Heart left ventricle (tissue), 16 donors: ENCODE results near the gene MEF2D. TPM values are rescaled to one million over a fixed set of nuclear protein-coding genes. Genes with fewer than 3 reads are reported as not detected.

Source experiments
- ATAC-seq, 4 donors: fragments of 200-7000 bp; cut with Tn5 transposase; one replicate each; pipeline ENCODE4 v1.9.1; 2020 to 2022; ENCODE audit warnings: moderate library complexity in 4 of 4, mild to moderate bottlenecking in 3 of 4, moderate number of reproducible peaks in 1 of 4
- DNase-seq, 5 donors: peaks; one replicate each; pipeline ENCODE4 v3.0.0-alpha.2; 2020
- H3K27ac ChIP-seq, 12 donors: fragments of 200-600 bp; sonication (generic) in 4 of 12; one replicate each; pipeline versions ENCODE4 v1.5.0 to v1.8.0; 2016 to 2022; ENCODE audit warnings: mild to moderate bottlenecking in 2 of 12
- H3K27me3 ChIP-seq, 9 donors: fragments of 200-600 bp; sonication (generic) in 2 of 9; one replicate each; pipeline versions ENCODE4 v1.5.1 to v1.8.0; 2016 to 2022; ENCODE audit warnings: mild to moderate bottlenecking in 3 of 9
- H3K36me3 ChIP-seq, 9 donors: fragments of 200-600 bp; sonication (generic) in 2 of 9; one replicate each; pipeline versions ENCODE4 v1.5.0 to v1.8.0; 2018 to 2022; ENCODE audit warnings: mild to moderate bottlenecking in 2 of 9
- H3K4me1 ChIP-seq, 12 donors: fragments of 200-600 bp; sonication (generic) in 4 of 12; one replicate each; pipeline versions ENCODE4 v1.5.0 to v1.8.0; 2016 to 2022; ENCODE audit warnings: mild to moderate bottlenecking in 3 of 12
- H3K4me3 ChIP-seq, 12 donors: fragments of 200-600 bp; sonication (generic) in 4 of 12; one replicate each; pipeline versions ENCODE4 v1.5.0 to v1.8.0; 2017 to 2022; ENCODE audit warnings: mild to moderate bottlenecking in 9 of 12, moderate library complexity in 4 of 12
- H3K9me3 ChIP-seq, 12 donors: fragments of 200-600 bp; sonication (generic) in 4 of 12; one replicate each; pipeline versions ENCODE4 v1.5.0 to v1.8.0; 2016 to 2022; ENCODE audit warnings: mild to moderate bottlenecking in 1 of 12
- CTCF ChIP-seq, 12 donors: fragments of 200-600 bp; sonication (generic) in 4 of 12; IDR thresholded peaks; one replicate each; pipeline versions ENCODE4 v1.5.0 to v1.8.0; 2018 to 2022; ENCODE audit warnings: antibody characterized with exemption in 12 of 12, mild to moderate bottlenecking in 5 of 12
- POLR2A ChIP-seq, 2 donors: fragments of 450-650 bp; IDR thresholded peaks; one replicate each; pipeline ENCODE4 v1.6.1; 2017; ENCODE audit warnings: antibody characterized with exemption in 2 of 2, mild to moderate bottlenecking in 2 of 2, moderate library complexity in 2 of 2
- WGBS, 4 donors: extraction: QIAGEN DNeasy Blood & Tissue Kit in 2 of 4; methylation state at CpG; one replicate each; pipeline versions ENCODE4 v1.1.5 to v1.1.7; 2013 to 2018; 5-methylcytosine and 5-hydroxymethylcytosine counted together
- intact Hi-C, 10 donors: fragments of 100-400 bp; cut with DNase I; formaldehyde crosslinking; loops; one replicate each; pipeline versions ENCODE4 v1.11.1 to v1.14.2; 2022
- polyA plus RNA-seq, 2 donors: library from polyadenylated mRNA; stranded (reverse); fragments of 200-250 nt; gene quantifications; one replicate each; pipeline ENCODE4 v1.2.3, GENCODE V29; 2013
- total RNA-seq, 9 donors: library from RNA; depleted of rRNA in 2 of 9; stranded (reverse); fragments of >200 nt in 2 of 9; fragmentation: NEBNext Ultra II Directional in 3 of 9; extraction: Animal tissue kit (Norgen Biotek cat#: 25700) in 3 of 9; gene quantifications; one replicate each; pipeline versions ENCODE4 v1.1.0 to v1.2.4, GENCODE V29; 2016 to 2023
- donor health status: ischemic (EF 13 %, LVEDD 7.1; RV severe dilation, severe dysfunction).
- donor health status: healthy with polysubstance abuse.
- donor health status: DM: no; HTN: yes; CAD: no.
- donor health status: DM: no; HTN: no; CAD: no.
- donor health status: ischemic (EF 25% LVEDD 6.9; RV normal size, moderate dysfunction).
- donor health status: ischemic (EF 25% LVEDD 5.7; RV mildly dilated, moderate dysfunction).
- donor health status: healthy.
- donor health status: DM: yes; HTN: yes; CAD: no.
- donor health status: ischemic (EF 35%, LVEDD 5.7; RV mildly dilated, moderate dysfunction).
- donor health status: nonischemic (EF 11% LVEDD 7.7; RV severe dilation, severe dysfunction).
- donor health status: DM: yes; HTN: yes; CAD: no.
- donor health status: PGD.
- donor health status: ischemic (EF 29% LVEDD 5.4; RV normal size, mild dysfunction).
- donor health status: nonischemic (EF 23%, LVEDD 6.1; RV moderate dilation, normal function).

MEF2D gene
- total and polyA plus RNA-seq, 11 donors, result 40.5 to 203 (median 92.3) TPM

GRCh38 chr1:156436141-156437036, 64.2 kb downstream of the MEF2D start:
- TF ChIP-seq POLR2A (IDR thresholded peaks at IDR 0.05) (no peak), CTCF (IDR thresholded peaks at IDR 0.05) (no peak)
- intact Hi-C loops, result no loop called here
- ATAC-seq, result no peak
- H3K9me3 ChIP-seq, result no peaks in the 10 kb centered on the region
- H3K4me1 ChIP-seq, result peaks cover 3 to 19% (median 14%) of the 10 kb centered on the region in 12 donors
- 2 to 3% (median 2%) methylated on average over 65 to 77 of the region's 77 CpGs for WGBS, 4 donors
- peaks cover 58 to 100% (median 99%) of the 10 kb centered on the region in 9 donors for H3K27me3 ChIP-seq
- no peaks in the 10 kb centered on the region for H3K36me3 ChIP-seq
- DNase-seq, result no peak
- peak overlapping the region in 11 of 12 donors; percentile 4 to 54 (median 40) for H3K4me3 ChIP-seq
- H3K27ac ChIP-seq, result no peak overlapping the region

- TF ChIP-seq POLR2A (IDR thresholded peaks at IDR 0.05) (no peak), CTCF (IDR thresholded peaks at IDR 0.05) (no peak)
- ATAC-seq, result no peak
These were observed 64.9 kb downstream of the MEF2D start for GRCh38 chr1:156435545-156436140.

GRCh38 chr1:156434989-156435544, 65.5 kb downstream of the MEF2D start:
- Histone ChIP-seq H3K4me3 (peak overlapping the region in 9 of 12 donors; percentile 27 to 54 (median 45)), H3K27me3 (peaks cover 49 to 99% (median 94%) of the 10 kb centered on the region in 9 donors), H3K27ac (no peak overlapping the region), H3K9me3 (no peaks in the 10 kb centered on the region), H3K36me3 (no peaks in the 10 kb centered on the region), H3K4me1 (peaks cover 3 to 19% (median 14%) of the 10 kb centered on the region in 12 donors)
- DNase-seq (no peak), ATAC-seq (no peak)
- intact Hi-C loops, result no loop called here
- 27 to 51% (median 39%) methylated on average over 9 to 20 of the region's 20 CpGs for WGBS, 4 donors
- no peak for TF ChIP-seq CTCF (IDR thresholded peaks at IDR 0.05)
- no peak for TF ChIP-seq POLR2A (IDR thresholded peaks at IDR 0.05)

More at GRCh38 chr1:156435545-156436140, 64.9 kb downstream of the MEF2D start:
- Histone ChIP-seq H3K27ac (no peak overlapping the region), H3K9me3 (no peaks in the 10 kb centered on the region), H3K27me3 (peaks cover 52 to 100% (median 96%) of the 10 kb centered on the region in 9 donors), H3K4me1 (peaks cover 3 to 19% (median 14%) of the 10 kb centered on the region in 12 donors), H3K36me3 (no peaks in the 10 kb centered on the region), H3K4me3 (peak overlapping the region in 11 of 12 donors; percentile 27 to 54 (median 40))
- intact Hi-C loops, result no loop called here
- 6 to 10% (median 8%) methylated on average over 43 to 59 of the region's 59 CpGs for WGBS, 4 donors
- no peak for DNase-seq

GRCh38 chr1:156433602-156434001, 67.0 kb downstream of the MEF2D start:
- Histone ChIP-seq H3K36me3 (no peaks in the 10 kb centered on the region), H3K4me3 (no peak overlapping the region), H3K27me3 (peaks cover 47 to 99% (median 94%) of the 10 kb centered on the region in 9 donors), H3K4me1 (peaks cover 3 to 17% (median 14%) of the 10 kb centered on the region in 12 donors), H3K9me3 (no peaks in the 10 kb centered on the region), H3K27ac (no peak overlapping the region)
- no peak for TF ChIP-seq POLR2A (IDR thresholded peaks at IDR 0.05)
- TF ChIP-seq CTCF (IDR thresholded peaks at IDR 0.05), result no peak
- 66 to 73% (median 69%) methylated on average over 1 of the region's 1 CpG for WGBS, 4 donors
- ATAC-seq, result no peak
- no peak for DNase-seq
- intact Hi-C loops, result no loop called here
